ENCODE results near the gene SGPP2.
"Not testable (repeated sequence)": the region's sequence is repeated elsewhere in the genome, so short reads cannot be mapped to it uniquely, and the experiment has no call there.

SGPP2 gene

GRCh38 chr2:222424276-222424728 is at the start of gene SGPP2:
Gene SGPP2 (plus strand): TSS chr2:222424543. CDS start chr2:222424603, 60 bp downstream.
- DNase-seq, result no peak

GRCh38 chr2:222375798-222376197 is 48.5 kb upstream of the SGPP2 start:
- no peak for DNase-seq

GRCh38 chr2:222380456-222380855 is 43.9 kb upstream of the SGPP2 start:
- no peak for DNase-seq

GRCh38 chr2:222381566-222381965 is 42.8 kb upstream of the SGPP2 start:
- DNase-seq, result no peak

GRCh38 chr2:222383255-222383654 is 41.1 kb upstream of the SGPP2 start:
- no peak for DNase-seq

- DNase-seq, result no peak
Measured at GRCh38 chr2:222391743-222392285, 32.5 kb upstream of the SGPP2 start.

GRCh38 chr2:222393733-222394267 is 30.5 kb upstream of the SGPP2 start:
- no peak for DNase-seq

- no peak for DNase-seq
Measured at GRCh38 chr2:222398446-222398885, 25.9 kb upstream of the SGPP2 start.

GRCh38 chr2:222399038-222399783 is 25.1 kb upstream of the SGPP2 start:
- DNase-seq, result no peak

- no peak for DNase-seq
Measured at GRCh38 chr2:222404151-222404905, 20.0 kb upstream of the SGPP2 start.

- no peak for DNase-seq
Measured at GRCh38 chr2:222408684-222409083, 15.7 kb upstream of the SGPP2 start.

- no peak for DNase-seq
Measured at GRCh38 chr2:222410534-222410933, 13.8 kb upstream of the SGPP2 start.

- not testable (repeated sequence) for DNase-seq
Measured at GRCh38 chr2:222412334-222412733, 12.0 kb upstream of the SGPP2 start.

GRCh38 chr2:222413295-222413911 is 10.9 kb upstream of the SGPP2 start:
- no peak for DNase-seq

- no peak for DNase-seq
Measured at GRCh38 chr2:222418739-222419138, 5.6 kb upstream of the SGPP2 start.

GRCh38 chr2:222420508-222420907 is 3.8 kb upstream of the SGPP2 start:
- no peak for DNase-seq

GRCh38 chr2:222421626-222422025 is 2.7 kb upstream of the SGPP2 start:
- DNase-seq, result no peak

- no peak for DNase-seq
Measured at GRCh38 chr2:222423186-222423585, 1.2 kb upstream of the SGPP2 start.

- DNase-seq, result no peak
Measured at GRCh38 chr2:222423632-222424275, 589 bp upstream of the SGPP2 start.

GRCh38 chr2:222424729-222425671 is 657 bp downstream of the SGPP2 start:
- no peak for DNase-seq

GRCh38 chr2:222427646-222428301 is 3.4 kb downstream of the SGPP2 start:
- DNase-seq, result no peak
